OCI-M1 (cell line): ENCODE data around the gene SH3BP2.

Source experiments
- DNase-seq: peaks from one replicate; lab custom pipeline; 2025; lab: John Stamatoyannopoulos, UW

The SH3BP2 gene

DNA sequence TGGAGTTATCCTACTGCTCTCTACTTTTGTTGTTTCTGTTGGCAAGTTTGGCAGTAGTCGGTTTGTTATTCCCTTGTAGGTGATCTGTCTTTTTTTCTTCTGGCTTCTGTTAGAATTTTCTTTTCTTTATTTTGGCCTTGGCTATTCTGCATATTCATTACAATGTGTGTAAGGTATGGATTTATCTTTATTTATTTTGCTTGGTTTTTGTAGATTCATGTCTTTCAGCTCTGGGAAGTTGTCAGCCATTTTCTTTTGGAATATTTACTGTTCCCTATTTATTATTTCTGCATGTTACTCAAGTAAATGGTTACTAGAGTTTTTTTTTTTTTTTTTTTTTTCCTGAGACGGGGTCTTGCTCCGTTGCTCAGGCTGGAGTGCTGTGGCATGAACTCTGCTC lies 63.4 kb downstream of the SH3BP2 start:
- DNase-seq = no peak

DNA sequence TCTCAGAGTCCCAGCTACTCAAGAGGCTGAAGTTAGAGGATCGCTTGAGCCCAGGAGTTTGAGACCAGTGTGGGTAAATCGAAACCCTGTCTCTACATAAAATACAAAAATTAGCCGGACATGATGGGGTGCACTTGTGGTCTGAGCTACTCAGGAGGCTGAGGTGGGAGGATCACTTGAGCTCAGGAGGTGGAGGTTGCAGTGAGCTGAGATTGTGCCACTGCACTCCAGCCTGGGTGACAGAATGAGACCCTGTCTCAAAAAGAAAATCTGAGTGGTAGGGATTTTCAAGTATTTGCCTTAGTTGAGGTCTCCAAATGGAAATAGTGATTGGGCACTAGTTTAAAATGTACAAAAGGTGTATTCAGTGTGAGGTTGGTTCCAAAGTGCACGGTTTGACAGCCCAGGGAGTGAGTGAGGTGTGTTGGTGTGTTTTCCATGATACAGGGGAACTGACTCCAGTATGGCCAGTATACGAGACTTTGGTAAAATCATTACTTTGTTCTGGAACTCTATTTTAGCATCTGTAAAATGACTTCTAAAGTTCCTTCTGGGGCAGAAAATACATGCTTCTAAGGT lies 64.6 kb downstream of the SH3BP2 start:
- no peak for DNase-seq

DNA sequence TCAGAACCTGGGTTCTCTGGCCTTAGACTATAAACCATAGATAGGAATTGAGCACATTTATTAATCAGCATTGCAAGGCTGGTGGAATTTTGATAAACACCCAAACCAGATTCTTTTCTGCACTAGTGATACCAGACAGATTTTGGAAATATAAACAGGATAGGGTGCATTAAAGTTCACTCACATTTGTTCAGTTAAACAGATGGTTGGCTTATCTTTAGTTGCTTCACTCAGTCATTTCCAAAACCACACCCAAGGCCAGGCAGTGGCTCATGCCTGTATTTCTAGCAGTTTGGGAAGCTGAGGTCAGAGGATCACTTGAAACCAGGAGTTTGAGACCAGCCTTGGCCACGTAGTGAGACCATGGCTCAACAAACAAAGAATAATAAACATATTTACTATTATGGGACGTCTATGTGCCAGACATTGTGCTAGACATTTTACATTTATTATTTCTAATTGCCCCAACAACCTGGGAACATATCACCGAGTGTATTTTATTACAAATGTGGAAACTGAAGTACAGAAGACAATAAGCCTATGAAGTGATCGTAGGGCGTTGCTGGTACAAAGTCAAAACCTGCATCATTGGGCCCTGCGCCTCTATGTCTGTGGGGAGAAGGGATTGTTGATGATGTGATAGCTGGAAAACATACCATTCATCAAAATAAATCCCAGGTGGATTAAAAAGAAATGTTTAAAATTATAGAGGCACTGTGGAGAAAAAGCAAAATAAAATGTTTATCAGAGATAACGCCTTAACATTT lies 65.7 kb downstream of the SH3BP2 start:
- peak; percentile 84 for DNase-seq

- no peak for DNase-seq
Measured at GRCh38 chr4:2859514-2859913, 66.6 kb downstream of the SH3BP2 start.

GRCh38 chr4:2860391-2861348 lies 67.8 kb downstream of the SH3BP2 start:
- peak; percentile 34 for DNase-seq

DNA sequence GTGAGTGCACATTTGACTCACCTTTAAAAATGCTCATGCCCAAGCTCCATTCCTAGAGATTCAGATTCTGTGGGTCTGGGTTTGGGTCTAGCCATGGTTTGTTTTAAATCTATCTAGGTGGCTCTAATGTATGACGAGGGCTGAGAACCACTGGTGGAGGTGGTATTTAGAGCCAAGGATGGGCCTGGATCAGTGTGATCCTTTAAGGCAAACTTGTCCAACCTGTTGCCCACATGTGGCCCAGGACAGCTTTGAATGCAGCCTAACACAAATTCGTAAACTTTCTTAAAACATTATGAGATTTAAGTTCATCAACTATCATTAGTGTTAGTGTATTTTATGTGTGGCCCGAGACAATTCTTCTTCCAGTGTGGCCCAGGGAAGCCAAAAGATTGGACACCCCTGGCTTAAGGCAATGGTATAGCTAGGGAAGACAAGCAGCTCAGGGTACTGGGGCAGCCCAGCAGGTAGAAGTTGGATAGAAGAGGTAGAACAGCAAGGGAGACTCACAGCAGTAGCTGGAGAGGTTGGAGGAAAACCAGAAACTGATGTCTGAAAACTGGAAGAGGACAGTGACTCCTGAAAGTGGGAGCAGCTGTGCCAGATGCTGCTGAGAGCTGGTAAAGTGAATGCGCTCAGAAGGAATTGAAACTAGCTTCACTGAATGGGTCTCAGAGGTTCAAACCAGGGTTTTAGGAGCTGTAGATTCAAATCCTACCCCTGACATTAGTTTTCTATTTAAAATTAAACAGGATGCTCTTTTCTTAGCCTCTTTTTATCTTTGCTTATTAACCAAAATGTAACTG lies 68.9 kb downstream of the SH3BP2 start:
- DNase-seq = no peak

- DNase-seq = no peak
Measured at GRCh38 chr4:2862528-2862927, 69.6 kb downstream of the SH3BP2 start.

GRCh38 chr4:2863649-2864048 lies 70.8 kb downstream of the SH3BP2 start:
- no peak for DNase-seq

GRCh38 chr4:2865196-2865780 lies 72.4 kb downstream of the SH3BP2 start:
- no peak for DNase-seq

- no peak for DNase-seq
Measured at GRCh38 chr4:2866160-2866861, 73.4 kb downstream of the SH3BP2 start.

DNA sequence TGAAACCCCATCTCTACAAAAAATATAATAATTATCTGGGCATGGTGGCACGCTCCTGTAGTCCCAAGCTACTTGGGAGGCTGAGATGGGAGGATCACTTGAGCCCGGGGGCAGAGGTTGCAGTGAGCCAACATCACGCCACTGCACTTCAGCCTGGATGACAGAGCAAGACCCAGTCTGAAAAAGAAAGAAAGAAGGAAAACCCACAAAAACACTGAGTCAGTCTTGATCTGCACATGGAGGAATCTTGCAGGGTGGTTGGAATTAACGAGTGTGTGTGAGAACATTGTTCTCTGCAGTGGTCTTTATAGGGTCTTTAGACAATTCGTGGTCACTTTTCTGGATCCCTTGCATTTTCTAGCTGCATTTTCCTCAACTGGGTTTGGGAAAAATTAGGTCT lies 74.0 kb downstream of the SH3BP2 start:
- peak; percentile 35 for DNase-seq

DNA sequence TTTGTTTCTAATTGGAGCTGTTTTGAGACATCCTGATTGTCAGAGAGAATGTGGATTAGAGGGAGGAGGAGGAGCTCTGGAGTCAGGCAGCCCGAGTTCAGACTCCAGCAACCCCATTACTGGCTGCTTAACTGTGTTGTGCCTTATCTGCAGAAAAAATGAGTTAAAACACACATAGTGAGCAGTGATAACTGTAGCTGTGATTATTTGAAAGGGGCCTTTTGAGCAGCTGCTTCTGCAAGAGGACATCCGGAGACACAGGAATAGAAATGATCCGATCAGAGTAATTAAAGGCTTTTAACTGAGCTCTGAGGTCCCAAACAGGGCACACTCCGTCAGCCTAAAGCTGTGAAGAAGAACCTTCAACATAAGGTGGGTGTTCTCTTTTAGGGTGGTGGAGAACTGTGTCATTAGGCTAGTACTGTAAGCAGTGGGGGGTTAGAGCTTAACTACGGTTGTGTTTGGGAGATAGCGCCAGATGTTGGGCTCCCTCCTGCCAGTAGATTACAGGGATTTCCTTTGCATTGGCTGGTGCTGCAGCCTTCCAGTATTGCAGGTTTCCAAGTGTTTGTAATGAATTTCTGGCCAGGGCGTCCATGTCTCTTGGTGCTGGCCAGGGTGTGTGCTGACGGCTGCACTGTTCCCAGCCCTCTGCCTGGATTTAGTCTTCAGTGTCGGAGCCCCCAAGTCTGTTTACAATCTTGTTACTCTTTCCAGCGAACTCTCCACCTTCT lies 75.0 kb downstream of the SH3BP2 start:
- DNase-seq = peak; percentile 90

GRCh38 chr4:2868877-2869487 lies 76.1 kb downstream of the SH3BP2 start:
- no peak for DNase-seq

DNA sequence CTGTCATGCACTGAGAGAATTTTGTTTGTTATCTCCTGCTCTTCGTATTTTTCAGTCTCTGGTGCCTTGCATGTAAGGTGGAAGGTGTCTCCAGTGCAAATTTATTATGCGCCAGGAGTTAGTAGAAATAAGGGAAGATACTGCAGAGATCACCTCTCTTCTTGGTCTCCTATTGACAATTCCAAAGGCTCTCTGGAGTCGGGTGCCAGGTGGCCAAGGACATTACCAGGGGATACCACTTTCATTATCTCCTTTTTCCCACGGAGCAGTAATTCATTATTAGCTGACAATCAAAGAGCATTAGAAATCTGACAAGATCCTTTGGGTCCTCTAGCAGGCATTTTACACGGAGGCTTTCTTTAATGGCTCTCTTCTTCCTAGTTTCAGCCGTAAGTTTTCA lies 76.8 kb downstream of the SH3BP2 start:
- no peak for DNase-seq

DNA sequence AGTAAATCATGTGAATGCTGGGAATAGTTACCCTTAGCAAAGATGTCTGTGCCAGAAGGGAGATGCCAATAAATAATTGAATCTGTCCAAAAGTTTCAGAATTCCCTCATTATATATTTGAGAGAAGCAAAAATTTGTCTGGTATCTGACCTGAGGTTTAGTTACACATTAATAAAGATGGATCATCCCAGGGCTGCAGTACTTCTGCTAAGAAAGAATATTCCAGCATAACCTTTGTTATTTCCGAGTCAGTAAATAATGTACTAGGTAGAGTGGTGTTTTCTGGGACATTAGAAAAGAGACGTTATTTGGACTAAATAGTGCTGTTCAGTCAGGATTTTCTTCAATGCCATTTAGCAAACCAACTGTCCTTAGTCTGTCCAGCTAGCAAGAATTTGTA lies 77.2 kb downstream of the SH3BP2 start:
- DNase-seq = no peak

- no peak for DNase-seq
Measured at GRCh38 chr4:2871466-2871865, 78.6 kb downstream of the SH3BP2 start.

GRCh38 chr4:2871911-2872310 lies 79.0 kb downstream of the SH3BP2 start:
- peak; percentile 25 for DNase-seq

DNA sequence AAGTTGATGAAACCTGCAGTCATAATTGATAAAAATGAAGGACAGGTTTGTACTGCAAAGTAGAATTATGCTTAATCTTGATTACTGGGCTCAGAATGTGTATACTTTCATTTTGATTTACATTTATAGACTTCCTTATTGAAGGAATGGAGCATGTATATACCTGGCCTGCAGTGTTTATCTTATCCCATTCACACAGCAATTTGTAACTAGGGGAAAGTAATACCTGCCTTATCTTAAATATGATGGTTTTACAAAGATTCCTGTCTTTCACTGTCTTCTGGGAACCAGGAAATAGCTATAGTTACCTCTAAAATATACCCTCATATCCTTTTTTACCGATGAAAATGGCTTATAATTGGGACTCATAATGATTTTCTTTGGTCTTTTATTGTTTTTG lies 80.4 kb downstream of the SH3BP2 start:
- DNase-seq = no peak

- DNase-seq = no peak
Measured at GRCh38 chr4:2874861-2875260, 82.0 kb downstream of the SH3BP2 start.

GRCh38 chr4:2875556-2875955 lies 82.7 kb downstream of the SH3BP2 start:
- no peak for DNase-seq
